CD14-positive monocyte (primary cell): Measurements from ENCODE around the gene HCRT. TPM values are rescaled to one million over a fixed set of nuclear protein-coding genes. Genes with fewer than 3 reads are reported as not detected.
"Not testable (repeated sequence)": the region's sequence is repeated elsewhere in the genome, so short reads cannot be mapped to it uniquely, and the experiment has no call there.

ENCODE experiments used
- DNase-seq, 3 donors: peaks; one replicate each; pipeline ENCODE4 v3.0.0-alpha.2; 2011 to 2022
- H2AFZ ChIP-seq: 2 replicates; pipeline ENCODE4 v1.6.0; 2012; ENCODE audit warnings: mild to moderate bottlenecking, low read depth, low read length, inconsistent platforms; ENCODE audit not compliant: insufficient read depth, poor library complexity, severe bottlenecking
- H3K27ac ChIP-seq, 2 donors: 1 replicate in 1 of 2; 2 replicates in 1 of 2; pipeline ENCODE4 v1.5.1; 2012 to 2013; ENCODE audit warnings: low read length in 2 of 2, control low read depth in 1 of 2, inconsistent platforms in 1 of 2, low read depth in 1 of 2, mild to moderate bottlenecking in 1 of 2
- H3K27me3 ChIP-seq, 2 donors: one replicate each; pipeline versions ENCODE4 v1.6.0 to v1.6.1; 2011 to 2013; ENCODE audit warnings: low read length in 2 of 2; ENCODE audit not compliant: control insufficient read depth in 2 of 2, insufficient read depth in 2 of 2
- H3K36me3 ChIP-seq, 2 donors: replicated peaks in 1 of 2; 1 replicate in 1 of 2; 2 replicates in 1 of 2; pipeline versions ENCODE4 v1.5.1 to v1.6.1; 2012 to 2013; ENCODE audit warnings: low read length in 2 of 2, control low read depth in 1 of 2, inconsistent platforms in 1 of 2, mild to moderate bottlenecking in 1 of 2; ENCODE audit not compliant: insufficient read depth in 2 of 2, control insufficient read depth in 1 of 2
- H3K4me1 ChIP-seq, 2 donors: 1 replicate in 1 of 2; 2 replicates in 1 of 2; pipeline versions ENCODE4 v1.5.1 to v1.6.1; 2012 to 2013; ENCODE audit warnings: low read length in 2 of 2, control low read depth in 1 of 2, inconsistent platforms in 1 of 2, mild to moderate bottlenecking in 1 of 2, moderate library complexity in 1 of 2; ENCODE audit not compliant: insufficient read depth in 2 of 2, control insufficient read depth in 1 of 2
- H3K4me2 ChIP-seq: replicated peaks from 2 replicates; pipeline ENCODE3; 2012; ENCODE audit warnings: low read length, moderate library complexity, mild to moderate bottlenecking; ENCODE audit not compliant: poor library complexity, severe bottlenecking; ENCODE audit errors: extremely low read depth
- H3K4me3 ChIP-seq, 3 experiments: fragments of 200-600 bp in 1 of 3; sonication (generic) in 1 of 3; replicated peaks in 1 of 3; 1 replicate in 2 of 3; 2 replicates in 1 of 3; pipeline ENCODE4 v1.5.1; 2011 to 2013; ENCODE audit warnings: low read length in 3 of 3, mild to moderate bottlenecking in 3 of 3, control low read depth in 2 of 3, low read depth in 2 of 3, inconsistent platforms in 1 of 3, moderate library complexity in 1 of 3
- H3K79me2 ChIP-seq: 2 replicates; pipeline ENCODE4 v1.6.0; 2012; ENCODE audit warnings: mild to moderate bottlenecking, control low read depth, inconsistent platforms, low read length, moderate library complexity; ENCODE audit not compliant: insufficient read depth
- H3K9ac ChIP-seq: 2 replicates; pipeline ENCODE4 v1.6.0; 2017; ENCODE audit warnings: low read length, mild to moderate bottlenecking; ENCODE audit not compliant: insufficient read depth, poor library complexity, severe bottlenecking
- H3K9me3 ChIP-seq, 2 donors: replicated peaks in 1 of 2; 1 replicate in 1 of 2; 2 replicates in 1 of 2; pipeline versions ENCODE4 v1.5.1 to v1.6.1; 2012 to 2013; ENCODE audit warnings: low read length in 2 of 2, control low read depth in 1 of 2; ENCODE audit not compliant: control insufficient read depth in 1 of 2, insufficient read depth in 1 of 2
- H4K20me1 ChIP-seq: 2 replicates; pipeline ENCODE4 v1.6.0; 2012; ENCODE audit warnings: mild to moderate bottlenecking, low read length, control low read depth, moderate library complexity; ENCODE audit not compliant: insufficient read depth
- H3K27ac Mint-ChIP-seq, 7 donors: one replicate each; pipeline ENCODE4 v1.8.0; 2020; ENCODE audit warnings: mild to moderate bottlenecking in 7 of 7, mixed read lengths in 7 of 7, moderate library complexity in 6 of 7, inconsistent platforms in 2 of 7
- H3K27me3 Mint-ChIP-seq, 3 donors: one replicate each; pipeline ENCODE4 v1.8.0; 2021 to 2022; ENCODE audit warnings: low read depth in 3 of 3, mild to moderate bottlenecking in 3 of 3, mixed read lengths in 3 of 3, moderate library complexity in 3 of 3, inconsistent platforms in 1 of 3
- H3K36me3 Mint-ChIP-seq, 2 donors: one replicate each; pipeline ENCODE4 v1.8.0; 2020; ENCODE audit warnings: mixed read lengths in 2 of 2, inconsistent platforms in 1 of 2, mild to moderate bottlenecking in 1 of 2
- H3K4me1 Mint-ChIP-seq: one replicate; pipeline ENCODE4 v1.8.0; 2020; ENCODE audit warnings: mild to moderate bottlenecking, mixed read lengths
- H3K4me3 Mint-ChIP-seq, 2 donors: one replicate each; pipeline ENCODE4 v1.8.0; 2020; ENCODE audit warnings: mild to moderate bottlenecking in 2 of 2, mixed read lengths in 2 of 2, moderate library complexity in 1 of 2
- H3K9me3 Mint-ChIP-seq, 7 donors: one replicate each; pipeline ENCODE4 v1.8.0; 2020 to 2022; ENCODE audit warnings: mixed read lengths in 7 of 7, mild to moderate bottlenecking in 6 of 7, moderate library complexity in 6 of 7, inconsistent platforms in 2 of 7
- CTCF ChIP-seq: fragments of 200-600 bp; IDR thresholded peaks from one replicate; pipeline ENCODE4 v1.8.0; 2022; ENCODE audit warnings: antibody characterized with exemption, mild to moderate bottlenecking
- WGBS: methylation state at CpG from one replicate; pipeline ENCODE4 v1.1.5; 2013; ENCODE audit warnings: missing lambda C conversion rate; ENCODE audit not compliant: insufficient coverage; 5-methylcytosine and 5-hydroxymethylcytosine counted together
- intact Hi-C, 2 donors: fragments of 100-400 bp; cut with micrococcal nuclease; formaldehyde crosslinking; loops; one replicate each; pipeline versions ENCODE4 v1.15.0 to v1.15.1; 2023
- polyA plus RNA-seq, 3 donors: library from polyadenylated mRNA; depleted of rRNA in 1 of 3; unstranded in 2 of 3; stranded (reverse) in 1 of 3; fragments of 300-500 nt in 2 of 3; fragments of >200 nt in 1 of 3; fragmentation: Illumina TruSeq in 2 of 3; gene quantifications; 1 replicate in 2 of 3; 2 replicates in 1 of 3; pipeline ENCODE4 v1.2.3, GENCODE V29; 2012 to 2021

HCRT gene
- polyA plus RNA-seq, 3 donors: not detected

GRCh38 chr17:42188749-42189650 is 3.7 kb upstream of the HCRT start:
- Histone ChIP-seq H3K4me3 (peak overlapping the region in 1 of 3 experiments; percentile 38), H3K27ac (peak overlapping the region; percentile 33 to 41), H3K79me2 (peaks cover 6% of the 10 kb centered on the region), H3K27me3 (no peaks in the 10 kb centered on the region), H3K9ac (no peak overlapping the region), H3K36me3 (peaks cover 13 to 18% of the 10 kb centered on the region in 2 donors), H2AFZ (no peak overlapping the region), H3K4me1 (peaks cover 71 to 77% of the 10 kb centered on the region in 2 donors), H4K20me1 (no peaks in the 10 kb centered on the region), H3K9me3 (no peaks in the 10 kb centered on the region), H3K4me2 (peak overlapping the region; percentile 40)
- peak overlapping the region; percentile 6 to 83 (median 68) for H3K27ac Mint-ChIP-seq
- H3K4me3 Mint-ChIP-seq: peak overlapping the region; percentile 50 to 69
- 51% methylated on average over 13 of the region's 19 CpGs for WGBS
- H3K4me1 Mint-ChIP-seq: peaks cover 71% of the 10 kb centered on the region
- intact Hi-C loops: loop anchor here in 1 of 2 donors (10.0 kb wide), 1 partner anchor 164 kb away; the partner anchor contains the start of gene NKIRAS2
- no peak for TF ChIP-seq CTCF
- peak; percentile 54 to 60 (median 57) for DNase-seq
- H3K27me3 Mint-ChIP-seq: no peaks in the 10 kb centered on the region
- peaks cover 0 to 2% (median 0%) of the 10 kb centered on the region in 7 donors for H3K9me3 Mint-ChIP-seq
- peaks cover 16 to 24% of the 10 kb centered on the region in 2 donors for H3K36me3 Mint-ChIP-seq

DNA sequence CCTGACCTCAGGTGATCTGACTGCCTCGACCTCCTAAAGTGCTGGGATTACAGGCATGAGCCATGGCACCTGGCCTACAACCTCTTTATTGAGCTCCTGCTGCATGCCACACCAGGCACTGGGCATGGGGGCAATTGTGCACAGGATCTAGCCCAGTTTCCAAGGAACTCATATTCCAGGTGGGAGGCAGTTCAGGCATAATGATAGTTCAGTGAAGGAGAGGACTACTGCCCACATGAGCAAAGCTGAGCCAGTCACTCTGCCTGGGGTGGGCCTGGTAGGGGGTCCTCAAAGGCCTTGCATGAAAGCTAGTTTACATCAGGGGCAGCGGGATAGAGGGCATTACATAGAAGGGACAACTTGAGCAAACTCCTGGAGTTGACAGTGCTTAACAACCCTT is 2.6 kb upstream of the HCRT start:
- peaks cover 70 to 77% of the 10 kb centered on the region in 2 donors for H3K4me1 ChIP-seq
- Mint-ChIP-seq H3K36me3 (peaks cover 16 to 24% of the 10 kb centered on the region in 2 donors), H3K27ac (peak overlapping the region in 1 of 7 donors; percentile 35), H3K9me3 (peaks cover 0 to 2% (median 0%) of the 10 kb centered on the region in 7 donors), H3K4me1 (peaks cover 70% of the 10 kb centered on the region), H3K27me3 (no peaks in the 10 kb centered on the region), H3K4me3 (peak overlapping the region in 1 of 2 donors; percentile 39)
- H3K4me3 ChIP-seq: no peak overlapping the region
- DNase-seq: no peak
- no peaks in the 10 kb centered on the region for H3K9me3 ChIP-seq
- TF ChIP-seq CTCF: no peak
- H3K4me2 ChIP-seq: no peak overlapping the region
- H3K79me2 ChIP-seq: no peaks in the 10 kb centered on the region
- peaks cover 13 to 18% of the 10 kb centered on the region in 2 donors for H3K36me3 ChIP-seq
- H3K27ac ChIP-seq: no peak overlapping the region
- no peak overlapping the region for H3K9ac ChIP-seq
- WGBS: 89% methylated on average over 2 of the region's 2 CpGs
- no peak overlapping the region for H2AFZ ChIP-seq
- intact Hi-C loops: loop anchor here in 1 of 2 donors (10.0 kb wide), 1 partner anchor 163 kb away; the partner anchor contains the start of gene NKIRAS2
- H4K20me1 ChIP-seq: no peaks in the 10 kb centered on the region
- H3K27me3 ChIP-seq: no peaks in the 10 kb centered on the region

- Mint-ChIP-seq H3K27ac (peak overlapping the region in 2 of 7 donors; percentile 14 to 71), H3K4me3 (peak overlapping the region in 1 of 2 donors; percentile 16), H3K4me1 (peaks cover 73% of the 10 kb centered on the region), H3K36me3 (peaks cover 8 to 12% of the 10 kb centered on the region in 2 donors)
- H3K27me3 Mint-ChIP-seq, H3K9ac ChIP-seq, H4K20me1 ChIP-seq, H3K9me3 ChIP-seq, DNase-seq, H2AFZ ChIP-seq, H3K4me2 ChIP-seq, H3K9me3 Mint-ChIP-seq, H3K27me3 ChIP-seq, H3K27ac ChIP-seq, H3K4me3 ChIP-seq, H3K79me2 ChIP-seq: not testable (repeated sequence)
- no CpG with 5 or more reads among the region's 5 CpGs for WGBS
- Histone ChIP-seq H3K36me3 (peaks cover 8 to 16% of the 10 kb centered on the region in 2 donors), H3K4me1 (peaks cover 70 to 83% of the 10 kb centered on the region in 2 donors)
- intact Hi-C loops: loop anchor here in 1 of 2 donors (10.0 kb wide), 1 partner anchor 161 kb away; the partner anchor contains the start of gene NKIRAS2
Observed at GRCh38 chr17:42186191-42186590, 939 bp upstream of the HCRT start.
